H54 (cell line): ENCODE data around the gene MOB2.

ENCODE experiments used
- DNase-seq: peaks from one replicate; pipeline ENCODE4 v3.0.0; 2011; ENCODE audit warnings: low spot score, mixed read lengths; ENCODE audit not compliant: insufficient read length
- FAIRE-seq: peaks from 3 replicates; lab custom pipeline; 2011; peaks lifted over from hg19 to GRCh38; lab: Jason Lieb, UNC
- POLR2A ChIP-seq: IDR thresholded peaks from 2 replicates; pipeline ENCODE4 v1.6.1; 2011; ENCODE audit warnings: low read depth, mild to moderate bottlenecking, low read length

MOB2 gene

GRCh38 chr11:1523077-1523476 is 36.5 kb upstream of the MOB2 start:
- TF ChIP-seq POLR2A: no peak
- DNase-seq: no peak

GRCh38 chr11:1522081-1522424 is 35.5 kb upstream of the MOB2 start:
- no peak for FAIRE-seq
- no peak for TF ChIP-seq POLR2A

More at GRCh38 chr11:1523077-1523476, 36.5 kb upstream of the MOB2 start:
- no peak for FAIRE-seq

GRCh38 chr11:1521382-1522080 is 35.0 kb upstream of the MOB2 start:
- FAIRE-seq (no peak), DNase-seq (no peak)
- TF ChIP-seq POLR2A: no peak

More at GRCh38 chr11:1522081-1522424, 35.5 kb upstream of the MOB2 start:
- DNase-seq: no peak

DNA sequence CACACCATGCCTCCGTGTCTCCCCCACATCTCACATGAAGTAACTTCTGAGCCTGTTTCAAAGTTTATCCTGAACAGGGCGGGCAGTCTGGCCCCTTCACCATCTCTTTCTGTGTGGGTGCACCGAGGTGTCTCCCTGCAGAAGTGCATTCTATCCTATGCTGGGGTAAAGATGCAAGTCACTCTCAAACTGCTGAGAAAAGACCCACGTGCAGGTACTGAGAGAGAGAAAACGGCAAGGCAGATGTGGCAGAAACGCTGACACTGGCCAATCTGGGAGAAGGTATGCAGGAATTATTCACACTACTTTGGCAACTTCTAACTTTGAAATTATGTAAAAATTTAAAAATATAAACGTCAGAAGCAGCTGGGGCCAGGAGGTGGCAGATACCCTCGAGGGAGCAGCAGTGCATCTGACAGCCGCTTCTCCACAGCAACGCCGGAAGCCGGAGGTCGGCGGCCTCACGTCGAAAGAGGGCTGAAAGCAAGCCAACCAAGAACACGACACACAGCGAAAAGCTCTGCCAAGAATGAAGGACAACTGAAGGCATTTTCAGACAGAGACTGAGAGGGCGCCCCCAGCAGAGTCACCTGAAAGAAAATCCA is 34.2 kb upstream of the MOB2 start:
- FAIRE-seq: no peak
- TF ChIP-seq POLR2A: no peak
- DNase-seq: no peak

- FAIRE-seq (no peak), DNase-seq (no peak)
Observed at GRCh38 chr11:1520209-1520662, 33.7 kb upstream of the MOB2 start.

GRCh38 chr11:1519028-1520010 is 32.7 kb upstream of the MOB2 start:
- FAIRE-seq (no peak), DNase-seq (no peak)

More at GRCh38 chr11:1520209-1520662, 33.7 kb upstream of the MOB2 start:
- TF ChIP-seq POLR2A: no peak

DNA sequence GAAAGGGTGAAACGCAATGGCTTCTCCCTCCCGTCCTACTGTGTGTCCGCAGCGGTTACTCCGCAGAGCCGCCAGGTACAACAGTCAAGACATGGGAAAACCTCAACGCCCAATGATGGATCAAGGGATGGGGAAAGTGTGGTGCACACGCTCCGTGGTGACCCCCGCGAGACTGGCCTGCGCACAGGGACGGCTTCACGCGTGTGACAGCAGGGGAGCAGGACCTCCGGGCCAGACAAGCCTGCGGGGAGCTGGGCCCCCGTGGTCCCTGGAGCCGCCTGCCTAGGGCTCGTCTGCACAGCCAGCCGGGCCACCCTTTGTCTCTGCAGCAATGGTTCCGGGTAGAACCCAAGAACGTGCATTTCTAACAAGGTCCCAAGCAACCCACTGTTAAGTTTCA is 31.7 kb upstream of the MOB2 start:
- no peak for DNase-seq
- FAIRE-seq: no peak
- no peak for TF ChIP-seq POLR2A

More at GRCh38 chr11:1519028-1520010, 32.7 kb upstream of the MOB2 start:
- TF ChIP-seq POLR2A: no peak

DNA sequence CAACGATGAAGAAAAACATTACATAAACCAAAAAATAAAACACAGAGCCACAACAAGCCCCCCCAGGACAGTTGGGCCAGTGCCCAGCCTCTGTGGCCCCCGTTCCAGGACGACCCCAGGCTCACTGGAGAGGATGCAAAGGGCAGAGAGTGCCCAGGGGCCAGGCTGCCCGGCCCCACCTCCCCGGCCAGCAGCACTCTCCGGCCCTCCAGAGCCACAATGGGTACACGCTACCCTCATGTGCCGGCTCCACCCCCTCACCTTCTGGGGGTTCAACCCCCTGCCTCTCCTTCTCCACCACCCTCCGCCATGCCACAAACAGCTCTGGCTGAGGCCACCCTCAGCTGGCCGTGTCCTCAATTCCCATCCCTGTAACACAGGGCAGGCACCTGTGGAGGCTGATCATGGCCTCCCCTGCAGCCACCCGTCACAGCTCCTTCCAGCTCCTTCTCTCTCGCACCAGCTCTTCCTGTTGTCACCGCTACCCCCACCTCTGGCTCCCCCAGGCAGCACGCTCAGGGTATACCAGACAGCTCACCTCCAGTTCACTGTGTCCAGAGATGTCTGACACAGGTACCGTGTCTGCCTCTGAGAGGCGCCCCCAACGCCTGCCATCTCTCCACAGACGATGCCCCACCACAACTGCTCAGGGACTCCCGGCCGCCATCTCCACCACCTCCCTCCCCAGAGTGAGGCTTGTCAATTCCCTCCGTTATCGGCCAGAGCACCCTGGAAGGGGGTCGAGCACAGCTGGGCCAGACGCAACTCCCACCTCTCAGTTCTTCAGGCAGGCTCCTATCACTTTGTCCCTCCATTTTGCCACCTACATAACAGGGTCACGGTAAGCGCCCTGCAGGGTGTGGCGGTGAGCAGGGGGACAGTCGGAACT is 30.8 kb upstream of the MOB2 start:
- FAIRE-seq: no peak
- no peak for TF ChIP-seq POLR2A
- DNase-seq: no peak

DNA sequence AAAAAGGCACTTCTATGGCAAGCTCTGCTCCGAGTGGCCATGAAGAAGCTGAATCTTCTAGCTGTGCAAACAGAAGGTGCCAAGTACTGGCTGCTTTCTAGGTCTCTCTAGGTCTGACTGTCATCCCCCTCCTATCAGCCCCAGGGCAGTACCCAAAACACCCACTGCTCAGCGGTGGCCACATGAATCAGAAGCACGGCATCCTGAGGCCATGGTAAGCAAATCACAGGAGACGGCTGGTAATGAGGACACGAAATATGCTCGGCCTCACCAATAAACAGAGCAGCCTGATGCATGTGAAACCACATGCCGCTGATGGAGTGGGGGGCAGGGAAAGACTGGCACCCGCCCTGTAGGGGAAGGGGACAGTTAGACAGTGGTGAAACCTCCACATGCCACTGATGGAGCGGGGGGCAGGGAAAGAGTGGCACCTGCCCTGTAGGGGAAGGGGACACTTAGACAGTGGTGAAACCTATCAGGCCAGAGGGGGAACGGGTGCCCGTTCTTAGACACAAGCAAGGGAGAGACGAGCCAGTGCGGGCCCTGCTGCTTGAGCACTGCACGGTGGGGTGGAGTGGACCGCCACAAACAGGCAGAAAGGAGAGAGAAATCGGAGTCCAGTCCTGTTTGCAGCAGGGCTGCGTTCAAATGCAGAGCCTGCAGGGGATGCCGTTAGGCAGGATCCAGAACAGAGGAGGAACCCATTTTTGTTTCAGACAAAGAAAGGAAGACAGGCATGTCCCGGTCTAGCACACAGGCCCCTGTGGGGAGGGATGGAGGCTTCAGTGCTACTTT is 29.9 kb upstream of the MOB2 start:
- DNase-seq (peak; percentile 98), FAIRE-seq (peak; percentile 41)
- no peak for TF ChIP-seq POLR2A

DNA sequence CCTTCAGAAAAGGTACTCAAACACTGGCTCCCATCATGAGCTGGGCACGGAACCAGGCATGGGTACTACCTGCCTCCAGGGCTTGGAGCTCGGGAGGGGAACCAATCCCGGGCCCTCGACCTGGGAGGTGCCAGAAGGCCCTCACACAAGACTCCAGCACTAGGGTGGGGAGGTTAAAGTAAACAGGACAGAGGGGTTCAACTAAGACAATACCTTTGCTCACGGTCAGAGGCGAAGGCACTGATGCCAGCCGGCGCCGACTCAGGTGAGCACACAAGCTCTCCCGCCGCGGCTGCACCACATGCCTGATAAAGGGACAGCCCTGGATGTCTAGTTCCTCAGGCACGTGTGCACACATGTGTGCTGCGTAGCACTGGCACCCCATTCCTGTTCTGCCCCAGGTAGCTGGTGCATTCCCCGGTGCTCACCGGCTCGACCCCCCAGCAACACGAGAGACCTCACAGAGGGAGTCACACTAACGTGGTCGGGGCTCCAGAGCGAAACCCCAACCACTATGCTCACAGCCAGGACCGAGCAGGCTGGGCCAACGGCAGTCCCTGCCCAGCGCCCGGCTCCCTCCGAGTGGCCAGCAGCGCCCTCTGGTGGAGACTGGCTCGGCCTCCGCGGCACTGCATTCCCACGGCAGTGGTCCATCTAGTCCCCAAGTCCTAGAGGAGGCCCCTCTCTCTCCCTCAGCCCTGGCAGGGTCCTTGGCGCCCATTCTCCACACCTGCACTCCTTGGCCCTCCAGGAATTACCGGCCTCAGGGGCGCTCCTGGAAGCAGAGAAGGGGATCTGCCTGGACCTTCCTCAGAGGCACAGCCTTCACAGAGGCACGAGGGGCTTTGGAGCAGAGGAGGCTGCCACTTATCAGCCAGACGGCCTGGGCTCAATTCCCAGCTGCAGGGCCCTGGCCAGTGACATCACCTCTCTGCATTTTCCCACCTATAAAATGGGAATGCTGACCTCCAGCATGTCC is 28.8 kb upstream of the MOB2 start:
- FAIRE-seq: no peak
- no peak for TF ChIP-seq POLR2A
- DNase-seq: peak; percentile 94
